ENCODE results near the gene MTHFD2L. TPM values are rescaled to one million over a fixed set of nuclear protein-coding genes. Genes with fewer than 3 reads are reported as not detected.

MTHFD2L gene
- total RNA-seq, 1 experiment from 2014 or later, result 8.9 TPM

DNA sequence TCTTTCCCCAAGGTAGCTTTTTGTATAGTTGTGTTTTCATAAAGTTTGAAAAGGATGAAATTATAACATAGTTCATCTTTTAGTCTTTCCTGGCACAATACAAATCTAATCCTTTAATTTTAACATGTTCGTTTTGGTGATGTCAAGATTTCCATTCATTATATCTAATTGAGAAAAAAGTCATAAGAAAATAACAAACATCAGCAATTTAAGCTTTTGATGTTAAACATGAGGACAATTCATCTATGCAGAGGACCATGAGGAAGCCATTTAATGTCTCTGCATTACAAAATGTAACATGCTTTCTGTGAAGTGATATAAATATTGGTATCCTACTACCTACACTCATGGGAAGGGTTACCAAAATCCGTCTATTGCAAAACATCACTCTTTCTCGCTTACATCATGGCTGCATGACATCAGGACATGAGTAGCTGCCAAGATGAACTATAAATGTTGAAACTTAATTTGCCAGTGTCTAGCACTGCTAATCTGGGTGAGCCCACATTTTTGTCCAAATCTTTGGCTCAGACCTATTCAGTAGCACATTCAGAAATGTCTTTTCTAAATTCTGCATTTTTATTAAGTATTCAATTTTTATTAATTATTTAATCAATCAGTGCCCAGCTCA, 159.8 kb downstream of the MTHFD2L start:
- H3K27ac ChIP-seq, result no peak overlapping the region
- H3K36me3 ChIP-seq (ENCODE audit: low read depth), result no peaks in the 10 kb centered on the region
- no peak for DNase-seq
- no peaks in the 10 kb centered on the region for H3F3A ChIP-seq (ENCODE audit: insufficient read depth, low read depth)
- H2AFZ ChIP-seq, result no peak overlapping the region
- H3K27me3 ChIP-seq (ENCODE audit: insufficient read depth, low read depth), result no peaks in the 10 kb centered on the region
- ChIA-PET POLR2A (ENCODE audit: unreplicated experiment) (no interaction called here), CTCF (no interaction called here)
- no peak overlapping the region for H3K4me3 ChIP-seq
- H3K79me2 ChIP-seq (ENCODE audit: low read depth), result no peaks in the 10 kb centered on the region
- H3K9me2 ChIP-seq (ENCODE audit: insufficient read depth), result no peaks in the 10 kb centered on the region
- no TSS peak for BruUV-seq (replicated peaks)
- no peaks in the 10 kb centered on the region for H4K20me1 ChIP-seq (ENCODE audit: insufficient read depth)
- no peak overlapping the region for H3K4me2 ChIP-seq
- intact Hi-C loops (cut with micrococcal nuclease; ENCODE audit: unreplicated experiment), result no loop called here
- peaks cover 12% of the 10 kb centered on the region for H3K4me1 ChIP-seq (replicated peaks; ENCODE audit: insufficient read depth)
- no peaks in the 10 kb centered on the region for H3K9me3 ChIP-seq (ENCODE audit: insufficient read depth, low read depth)
- no peak for TF ChIP-seq EZH2 (IDR thresholded peaks at IDR 0.05; ENCODE audit: low read depth)
- TF ChIP-seq CTCF (conservative IDR thresholded peaks at IDR 0.05), result no peak

DNA sequence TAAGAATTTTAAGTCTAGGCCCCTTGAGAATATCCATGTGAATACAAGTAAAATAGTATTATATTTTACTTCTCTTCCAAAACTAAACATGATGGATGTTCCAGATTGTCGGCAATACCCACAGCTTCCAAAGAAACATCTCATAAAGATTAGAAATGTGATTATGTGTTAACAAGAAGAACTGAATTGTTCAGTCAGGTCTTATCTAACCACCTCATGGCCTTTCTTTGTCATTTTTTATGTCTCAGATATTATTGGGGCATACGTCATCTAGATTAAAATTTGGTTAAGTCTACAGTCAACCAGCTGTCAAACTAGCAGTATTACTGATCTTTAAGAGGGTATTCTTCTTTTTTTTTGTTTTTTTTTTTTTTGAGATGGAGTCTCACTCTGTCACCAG, 160.4 kb downstream of the MTHFD2L start:
- no TSS peak for BruUV-seq (replicated peaks)
- CTCF ChIA-PET, result no interaction called here

DNA sequence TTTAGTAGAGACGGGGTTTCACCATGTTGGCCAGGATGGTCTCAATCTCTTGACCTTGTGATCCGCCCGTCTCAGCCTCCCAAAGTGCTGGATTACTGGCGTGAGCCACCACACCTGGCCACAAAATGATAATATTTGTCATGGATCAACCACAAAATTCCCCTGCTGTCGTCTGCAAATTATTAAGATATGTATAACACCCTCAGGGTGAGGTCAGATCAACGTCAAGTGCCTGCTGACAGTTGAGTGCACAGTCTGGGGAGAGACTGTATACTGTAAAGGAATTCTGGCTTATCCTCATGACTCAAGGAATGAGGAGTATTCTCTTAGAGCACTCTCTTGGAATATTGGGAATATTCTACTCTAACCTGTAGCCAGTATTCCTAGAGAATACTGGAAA, 161.6 kb downstream of the MTHFD2L start:
- intact Hi-C loops (cut with micrococcal nuclease; ENCODE audit: unreplicated experiment), result no loop called here
- Histone ChIP-seq H3K27ac (no peak overlapping the region), H3K79me2 (ENCODE audit: low read depth) (no peaks in the 10 kb centered on the region), H3K9me3 (ENCODE audit: insufficient read depth, low read depth) (no peaks in the 10 kb centered on the region), H3F3A (ENCODE audit: insufficient read depth, low read depth) (no peaks in the 10 kb centered on the region), H3K4me3 (no peak overlapping the region), H2AFZ (no peak overlapping the region), H3K36me3 (ENCODE audit: low read depth) (no peaks in the 10 kb centered on the region), H4K20me1 (ENCODE audit: insufficient read depth) (no peaks in the 10 kb centered on the region), H3K4me1 (replicated peaks; ENCODE audit: insufficient read depth) (peaks cover 12% of the 10 kb centered on the region), H3K27me3 (ENCODE audit: insufficient read depth, low read depth) (no peaks in the 10 kb centered on the region), H3K9me2 (ENCODE audit: insufficient read depth) (no peaks in the 10 kb centered on the region), H3K4me2 (no peak overlapping the region)
- no peak for DNase-seq
- ChIA-PET POLR2A (ENCODE audit: unreplicated experiment) (interaction anchor here (0.5 kb wide), 1 partner anchor 353 kb away, joined by 3 read pairs; no protein-coding TSS in a partner anchor), CTCF (no interaction called here)
- BruUV-seq (replicated peaks), result no TSS peak
- TF ChIP-seq EZH2 (IDR thresholded peaks at IDR 0.05; ENCODE audit: low read depth) (no peak), CTCF (conservative IDR thresholded peaks at IDR 0.05) (no peak)

More for the DNA sequence above, 160.4 kb downstream of the MTHFD2L start:
- Histone ChIP-seq H3K27me3 (ENCODE audit: insufficient read depth, low read depth) (no peaks in the 10 kb centered on the region), H3K9me3 (ENCODE audit: insufficient read depth, low read depth) (no peaks in the 10 kb centered on the region), H3K27ac (no peak overlapping the region), H3K4me3 (no peak overlapping the region), H3K4me1 (replicated peaks; ENCODE audit: insufficient read depth) (peaks cover 12% of the 10 kb centered on the region), H3F3A (ENCODE audit: insufficient read depth, low read depth) (no peaks in the 10 kb centered on the region), H4K20me1 (ENCODE audit: insufficient read depth) (no peaks in the 10 kb centered on the region), H2AFZ (no peak overlapping the region), H3K4me2 (no peak overlapping the region), H3K79me2 (ENCODE audit: low read depth) (no peaks in the 10 kb centered on the region), H3K9me2 (ENCODE audit: insufficient read depth) (no peaks in the 10 kb centered on the region), H3K36me3 (ENCODE audit: low read depth) (no peaks in the 10 kb centered on the region)
- TF ChIP-seq EZH2 (IDR thresholded peaks at IDR 0.05; ENCODE audit: low read depth) (no peak), CTCF (conservative IDR thresholded peaks at IDR 0.05) (no peak)
- intact Hi-C loops (cut with micrococcal nuclease; ENCODE audit: unreplicated experiment), result no loop called here
- DNase-seq, result no peak
- POLR2A ChIA-PET (ENCODE audit: unreplicated experiment), result no interaction called here
